ENCODE results near the gene MORN5. TPM values are rescaled to one million over a fixed set of nuclear protein-coding genes. Genes with fewer than 3 reads are reported as not detected.

The MORN5 gene
- total and polyA plus RNA-seq, 8 donors = 3.3 to 80.4 (median 13.6) TPM; not detected in 5

DNA sequence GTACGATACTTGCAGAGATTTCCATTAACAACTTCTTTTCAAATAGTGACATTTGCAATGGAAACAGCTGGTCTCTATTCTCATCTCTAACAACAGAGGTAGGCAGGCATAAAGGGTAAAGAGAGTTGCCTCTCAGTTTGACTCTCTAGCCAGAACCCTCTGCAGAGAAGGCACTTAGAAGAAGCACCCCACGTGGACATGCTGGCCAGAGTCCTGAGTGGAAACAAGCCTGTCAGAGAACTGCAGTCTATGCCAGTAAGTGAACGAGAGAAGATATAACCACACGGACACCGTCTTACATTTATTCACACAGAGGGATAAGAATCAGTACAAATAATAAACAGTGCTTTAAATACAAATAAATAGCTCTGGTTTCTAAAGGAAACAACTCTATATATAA, 80.0 kb downstream of the MORN5 start:
- Histone ChIP-seq H3K4me1 (no peaks in the 10 kb centered on the region), H3K27me3 (no peaks in the 10 kb centered on the region), H3K27ac (no peak overlapping the region), H3K4me3 (no peak overlapping the region), H3K9me3 (no peaks in the 10 kb centered on the region), H3K36me3 (peaks cover 26 to 66% (median 66%) of the 10 kb centered on the region in 4 donors)
- no peak for DNase-seq
- TF ChIP-seq POLR2AphosphoS5 (IDR thresholded peaks at IDR 0.05) (no peak), EP300 (IDR thresholded peaks at IDR 0.05) (no peak), POLR2A (IDR thresholded peaks at IDR 0.05) (no peak)
- TF ChIP-seq, protein P1, sequence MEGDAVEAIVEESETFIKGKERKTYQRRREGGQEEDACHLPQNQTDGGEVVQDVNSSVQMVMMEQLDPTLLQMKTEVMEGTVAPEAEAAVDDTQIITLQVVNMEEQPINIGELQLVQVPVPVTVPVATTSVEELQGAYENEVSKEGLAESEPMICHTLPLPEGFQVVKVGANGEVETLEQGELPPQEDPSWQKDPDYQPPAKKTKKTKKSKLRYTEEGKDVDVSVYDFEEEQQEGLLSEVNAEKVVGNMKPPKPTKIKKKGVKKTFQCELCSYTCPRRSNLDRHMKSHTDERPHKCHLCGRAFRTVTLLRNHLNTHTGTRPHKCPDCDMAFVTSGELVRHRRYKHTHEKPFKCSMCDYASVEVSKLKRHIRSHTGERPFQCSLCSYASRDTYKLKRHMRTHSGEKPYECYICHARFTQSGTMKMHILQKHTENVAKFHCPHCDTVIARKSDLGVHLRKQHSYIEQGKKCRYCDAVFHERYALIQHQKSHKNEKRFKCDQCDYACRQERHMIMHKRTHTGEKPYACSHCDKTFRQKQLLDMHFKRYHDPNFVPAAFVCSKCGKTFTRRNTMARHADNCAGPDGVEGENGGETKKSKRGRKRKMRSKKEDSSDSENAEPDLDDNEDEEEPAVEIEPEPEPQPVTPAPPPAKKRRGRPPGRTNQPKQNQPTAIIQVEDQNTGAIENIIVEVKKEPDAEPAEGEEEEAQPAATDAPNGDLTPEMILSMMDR (IDR thresholded peaks at IDR 0.05) = no peak
- intact Hi-C loops (cut with DNase I; ENCODE audit: low total_unique reads) = no loop called here
- 79 to 88% (median 83%) methylated on average over 5 of the region's 5 CpGs for WGBS, 5 donors

DNA sequence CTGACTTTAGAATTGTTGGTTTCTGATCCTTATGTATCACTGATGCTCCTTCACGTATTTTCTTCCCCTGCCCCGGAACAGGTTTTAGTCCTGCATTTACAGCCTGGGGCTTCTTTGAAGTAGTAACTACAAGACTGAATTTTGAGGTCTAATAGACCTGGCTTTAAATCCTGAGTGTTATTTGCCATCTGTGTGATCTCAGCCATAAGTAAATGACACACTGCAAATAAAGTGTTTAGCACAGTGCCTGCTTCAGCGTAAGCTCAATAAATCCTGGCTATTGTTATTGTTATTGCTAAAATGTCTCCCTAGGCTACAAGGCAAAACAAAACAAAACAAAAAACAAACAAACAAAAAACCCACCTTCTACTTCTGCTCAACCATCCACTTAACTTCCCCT, 84.6 kb downstream of the MORN5 start:
- H3K4me1 ChIP-seq = no peaks in the 10 kb centered on the region
- H3K27me3 ChIP-seq = no peaks in the 10 kb centered on the region
- no peaks in the 10 kb centered on the region for H3K9me3 ChIP-seq
- peaks cover 49 to 100% (median 99%) of the 10 kb centered on the region in 4 donors for H3K36me3 ChIP-seq
- TF ChIP-seq EP300 (IDR thresholded peaks at IDR 0.05) (no peak), POLR2AphosphoS5 (IDR thresholded peaks at IDR 0.05) (no peak)
- TF ChIP-seq, protein P1 (IDR thresholded peaks at IDR 0.05) = no peak
- no peak for DNase-seq
- H3K4me3 ChIP-seq = no peak overlapping the region
- 84 to 88% (median 86%) methylated on average over 3 of the region's 3 CpGs for WGBS, 5 donors
- intact Hi-C loops (cut with DNase I; ENCODE audit: low total_unique reads) = no loop called here
- H3K27ac ChIP-seq = no peak overlapping the region

DNA sequence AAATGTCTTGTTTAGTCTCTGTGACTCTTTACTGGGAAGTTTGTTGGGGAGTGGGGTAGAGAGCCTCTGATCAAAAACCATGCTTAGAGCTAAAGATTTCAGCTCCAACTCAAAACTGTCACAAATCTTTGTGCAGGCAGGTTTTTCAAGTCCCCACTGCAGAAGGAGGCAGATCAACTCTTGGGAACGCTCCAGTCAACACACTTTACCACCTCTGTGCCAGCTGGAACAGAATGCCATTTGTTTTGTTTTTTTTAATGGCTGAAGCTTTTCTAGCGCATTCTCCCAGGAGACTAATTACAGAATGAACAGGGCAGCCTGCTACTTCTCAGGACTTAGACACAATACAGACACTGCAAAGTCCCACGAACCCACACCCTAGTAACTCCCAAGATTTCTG, 87.0 kb downstream of the MORN5 start:
- no peak for TF ChIP-seq POLR2AphosphoS5 (IDR thresholded peaks at IDR 0.05)
- TF ChIP-seq, protein P1 (IDR thresholded peaks at IDR 0.05) = no peak
- no peak for TF ChIP-seq EP300 (IDR thresholded peaks at IDR 0.05)
- TF ChIP-seq POLR2A (IDR thresholded peaks at IDR 0.05) = no peak
- DNase-seq = no peak
- no peaks in the 10 kb centered on the region for H3K27me3 ChIP-seq
- no peak overlapping the region for H3K4me3 ChIP-seq
- H3K27ac ChIP-seq = no peak overlapping the region
- no peaks in the 10 kb centered on the region for H3K4me1 ChIP-seq
- 68 to 89% (median 85%) methylated on average over 3 of the region's 3 CpGs for WGBS, 5 donors
- peaks cover 53 to 100% (median 99%) of the 10 kb centered on the region in 4 donors for H3K36me3 ChIP-seq
- no peaks in the 10 kb centered on the region for H3K9me3 ChIP-seq
- intact Hi-C loops (cut with DNase I; ENCODE audit: low total_unique reads) = no loop called here

DNA sequence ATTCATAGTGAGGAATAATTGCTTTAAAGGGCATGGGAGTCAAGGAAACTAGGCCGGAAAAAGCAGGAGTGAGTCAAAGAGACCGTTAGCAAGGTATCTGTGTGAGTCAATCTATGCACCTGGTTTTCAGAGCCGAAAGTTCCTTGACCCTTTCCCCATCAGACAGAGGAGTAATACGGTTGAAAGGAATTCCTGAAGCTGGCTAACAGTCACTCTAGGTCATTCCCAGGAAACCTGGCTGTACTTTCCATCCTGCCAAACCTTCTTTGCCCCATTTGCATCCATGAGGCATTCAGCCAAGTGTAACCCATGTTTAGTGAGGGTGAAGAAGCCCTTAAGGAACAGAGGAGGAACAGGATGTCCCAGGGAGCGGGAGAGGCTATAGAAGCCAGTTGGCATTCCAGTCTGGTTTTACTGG, 88.7 kb downstream of the MORN5 start:
- intact Hi-C loops (cut with DNase I; ENCODE audit: low total_unique reads) = no loop called here
- no peak for DNase-seq
- no peaks in the 10 kb centered on the region for H3K9me3 ChIP-seq
- H3K4me3 ChIP-seq = no peak overlapping the region
- no peak overlapping the region for H3K27ac ChIP-seq
- no peaks in the 10 kb centered on the region for H3K27me3 ChIP-seq
- peaks cover 48 to 99% (median 99%) of the 10 kb centered on the region in 4 donors for H3K36me3 ChIP-seq
- H3K4me1 ChIP-seq = peaks cover 0 to 8% (median 0%) of the 10 kb centered on the region in 4 donors
- WGBS, 5 donors = 83 to 91% (median 89%) methylated on average over 5 of the region's 5 CpGs
- TF ChIP-seq, protein P1 (IDR thresholded peaks at IDR 0.05) = no peak
- TF ChIP-seq POLR2AphosphoS5 (IDR thresholded peaks at IDR 0.05) (peak in 1 of 3 donors; percentile 3), EP300 (IDR thresholded peaks at IDR 0.05) (no peak), POLR2A (IDR thresholded peaks at IDR 0.05) (no peak)

Small RNA genes lying within 50 kb of the gene (small RNA-seq; reads per million reads assigned to genes)
- 0 reads per million in 4 donors for gene MIR4478

Other genes starting within 250 kb of the MORN5 start
- 10 to 100 TPM in 3 of 5 donors, 1 to 10 TPM in 2; 4.2 to 18.2 (median 10.4) TPM for gene TTLL11, start 66.6 kb upstream of the MORN5 start, total RNA-seq
- gene TTLL11, start 66.6 kb upstream of the MORN5 start, polyA plus RNA-seq = 10 to 100 TPM in 1 of 3 donors, 1 to 10 TPM in 2; 3.6 to 11.0 (median 8.3) TPM
- 10 to 100 TPM; 10.5 to 75.5 (median 30.1) TPM for gene NDUFA8, start 129 bp upstream of the MORN5 start, total RNA-seq
- gene NDUFA8, start 129 bp upstream of the MORN5 start, polyA plus RNA-seq = 100 to 1,000 TPM in 2 of 3 donors, 10 to 100 TPM in 1; 84.6 to 130 (median 112) TPM
- 10 to 100 TPM in 1 of 5 donors, 1 to 10 TPM in 3, under 1 TPM in 1; 0.29 to 46.4 (median 4.6) TPM for gene LHX6, start 69.0 kb downstream of the MORN5 start, total RNA-seq
- 1 to 10 TPM in 2 of 3 donors, under 1 TPM in 1; 0.92 to 1.3 (median 1.1) TPM for gene LHX6, start 69.0 kb downstream of the MORN5 start, polyA plus RNA-seq
- 10 to 100 TPM in 1 of 5 donors, 1 to 10 TPM in 4; 1.8 to 13.6 (median 6.4) TPM for gene RBM18, start 104.9 kb downstream of the MORN5 start, total RNA-seq
- gene RBM18, start 104.9 kb downstream of the MORN5 start, polyA plus RNA-seq = 1 to 10 TPM; 6.0 to 9.4 (median 8.6) TPM
- gene MRRF, start 105.0 kb downstream of the MORN5 start, total RNA-seq = 10 to 100 TPM in 4 of 5 donors, 1 to 10 TPM in 1; 7.1 to 98.6 (median 38.7) TPM
- 10 to 100 TPM; 21.8 to 31.0 (median 21.8) TPM for gene MRRF, start 105.0 kb downstream of the MORN5 start, polyA plus RNA-seq
- 10 to 100 TPM in 2 of 5 donors, 1 to 10 TPM in 3; 6.4 to 49.6 (median 8.1) TPM for gene PTGS1, start 211.1 kb downstream of the MORN5 start, total RNA-seq
- 10 to 100 TPM; 14.8 to 19.4 (median 15.4) TPM for gene PTGS1, start 211.1 kb downstream of the MORN5 start, polyA plus RNA-seq

Data from stomach (tissue), 9 donors.